Neural crest cell (in vitro differentiated cells): ENCODE measurements around the gene RANGAP1. TPM values are rescaled to one million over a fixed set of nuclear protein-coding genes. Genes with fewer than 3 reads are reported as not detected.

Experiments
- DNase-seq: peaks from one replicate; pipeline ENCODE4 v3.0.0; 2021; ENCODE audit warnings: low read depth, mixed read lengths, low spot score
- H3K27ac Mint-ChIP-seq: one replicate; pipeline ENCODE4 v1.8.0; 2021; ENCODE audit warnings: mild to moderate bottlenecking, mixed read lengths; ENCODE audit not compliant: unreplicated experiment
- H3K27me3 Mint-ChIP-seq: 2 replicates; pipeline ENCODE4 v1.8.0; 2021; ENCODE audit warnings: low read depth, mild to moderate bottlenecking, mixed read lengths
- H3K36me3 Mint-ChIP-seq: 2 replicates; pipeline ENCODE4 v1.8.0; 2021; ENCODE audit warnings: low read depth, mild to moderate bottlenecking, mixed read lengths
- H3K4me1 Mint-ChIP-seq: 2 replicates; pipeline ENCODE4 v1.8.0; 2021; ENCODE audit warnings: mixed read lengths
- H3K4me3 Mint-ChIP-seq: one replicate; pipeline ENCODE4 v1.8.0; 2021; ENCODE audit warnings: mild to moderate bottlenecking, mixed read lengths
- H3K9me3 Mint-ChIP-seq: 2 replicates; pipeline ENCODE4 v1.8.0; 2021; ENCODE audit warnings: mixed read lengths
- total RNA-seq: library from RNA; stranded (reverse); gene quantifications from 2 replicates; pipeline ENCODE4 v1.2.1, GENCODE V29; 2021
- TF ChIP-seq, protein P1 (sequence below): fragments of 200-600 bp; sonication (generic); conservative IDR thresholded peaks from 2 replicates; pipeline ENCODE4 v1.5.0; 2021; ENCODE audit warnings: antibody characterized with exemption, mild to moderate bottlenecking

Gene RANGAP1
- total RNA-seq, 1 donor from 2014 or later, result 121 TPM

- Mint-ChIP-seq H3K27me3 (no peaks in the 10 kb centered on the region), H3K27ac (no peak overlapping the region), H3K9me3 (no peaks in the 10 kb centered on the region), H3K4me3 (no peak overlapping the region), H3K36me3 (no peaks in the 10 kb centered on the region), H3K4me1 (no peaks in the 10 kb centered on the region)
- TF ChIP-seq, protein P1, sequence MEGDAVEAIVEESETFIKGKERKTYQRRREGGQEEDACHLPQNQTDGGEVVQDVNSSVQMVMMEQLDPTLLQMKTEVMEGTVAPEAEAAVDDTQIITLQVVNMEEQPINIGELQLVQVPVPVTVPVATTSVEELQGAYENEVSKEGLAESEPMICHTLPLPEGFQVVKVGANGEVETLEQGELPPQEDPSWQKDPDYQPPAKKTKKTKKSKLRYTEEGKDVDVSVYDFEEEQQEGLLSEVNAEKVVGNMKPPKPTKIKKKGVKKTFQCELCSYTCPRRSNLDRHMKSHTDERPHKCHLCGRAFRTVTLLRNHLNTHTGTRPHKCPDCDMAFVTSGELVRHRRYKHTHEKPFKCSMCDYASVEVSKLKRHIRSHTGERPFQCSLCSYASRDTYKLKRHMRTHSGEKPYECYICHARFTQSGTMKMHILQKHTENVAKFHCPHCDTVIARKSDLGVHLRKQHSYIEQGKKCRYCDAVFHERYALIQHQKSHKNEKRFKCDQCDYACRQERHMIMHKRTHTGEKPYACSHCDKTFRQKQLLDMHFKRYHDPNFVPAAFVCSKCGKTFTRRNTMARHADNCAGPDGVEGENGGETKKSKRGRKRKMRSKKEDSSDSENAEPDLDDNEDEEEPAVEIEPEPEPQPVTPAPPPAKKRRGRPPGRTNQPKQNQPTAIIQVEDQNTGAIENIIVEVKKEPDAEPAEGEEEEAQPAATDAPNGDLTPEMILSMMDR, result no peak
- no peak for DNase-seq
Measured at GRCh38 chr22:41231369-41231768, 54.6 kb downstream of the RANGAP1 start.

DNA sequence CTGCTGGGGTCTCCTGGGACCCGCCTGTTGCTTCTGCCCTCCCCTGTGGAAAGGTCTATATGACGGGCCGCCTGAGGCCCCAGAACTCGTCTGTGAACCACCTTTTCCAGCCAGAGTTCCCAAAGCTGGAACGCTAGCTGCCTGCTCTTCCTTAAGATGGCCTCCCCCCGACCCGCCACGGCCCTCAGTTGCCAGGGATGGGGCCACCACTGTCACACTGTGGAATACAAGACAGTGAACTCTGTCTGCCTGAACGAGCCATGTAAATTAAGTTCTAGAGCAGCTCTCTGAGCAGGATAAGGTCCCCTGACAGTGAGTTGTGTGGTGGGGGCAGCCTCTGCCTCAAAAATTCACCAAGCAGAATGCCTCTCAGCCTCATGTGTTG, 55.6 kb downstream of the RANGAP1 start:
- no peaks in the 10 kb centered on the region for H3K9me3 Mint-ChIP-seq
- peak overlapping the region; percentile 96 for H3K27ac Mint-ChIP-seq
- H3K36me3 Mint-ChIP-seq, result no peaks in the 10 kb centered on the region
- TF ChIP-seq, protein P1, result no peak
- DNase-seq, result no peak
- H3K27me3 Mint-ChIP-seq, result no peaks in the 10 kb centered on the region
- H3K4me1 Mint-ChIP-seq, result no peaks in the 10 kb centered on the region
- no peak overlapping the region for H3K4me3 Mint-ChIP-seq

GRCh38 chr22:41229730-41230400, 56.1 kb downstream of the RANGAP1 start:
- H3K36me3 Mint-ChIP-seq, result no peaks in the 10 kb centered on the region
- H3K9me3 Mint-ChIP-seq, result no peaks in the 10 kb centered on the region
- H3K4me1 Mint-ChIP-seq, result no peaks in the 10 kb centered on the region
- H3K27me3 Mint-ChIP-seq, result no peaks in the 10 kb centered on the region
- TF ChIP-seq, protein P1, result no peak
- H3K4me3 Mint-ChIP-seq, result no peak overlapping the region
- no peak for DNase-seq
- H3K27ac Mint-ChIP-seq, result peak overlapping the region; percentile 96

DNA sequence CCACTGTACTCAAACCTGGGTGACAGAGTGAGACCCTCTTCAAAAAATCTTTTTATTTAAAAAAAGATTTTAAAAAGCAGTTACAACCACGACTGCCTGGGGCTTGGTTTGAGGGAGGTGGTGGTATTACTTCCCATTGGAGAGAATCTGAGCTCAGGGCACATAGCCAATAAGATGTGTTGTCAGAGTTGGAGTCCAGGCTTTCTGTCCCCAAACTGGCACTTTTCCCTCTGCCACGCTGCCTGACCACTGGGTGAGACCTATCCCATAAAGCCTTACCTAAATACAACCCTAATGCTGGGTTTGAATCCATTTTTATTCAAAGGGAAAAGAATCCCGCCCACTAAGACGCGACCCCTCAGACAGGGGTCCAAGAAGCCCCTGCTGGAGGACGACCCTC, 56.8 kb downstream of the RANGAP1 start:
- H3K36me3 Mint-ChIP-seq, result no peaks in the 10 kb centered on the region
- no peak overlapping the region for H3K4me3 Mint-ChIP-seq
- H3K4me1 Mint-ChIP-seq, result no peaks in the 10 kb centered on the region
- DNase-seq, result no peak
- no peaks in the 10 kb centered on the region for H3K9me3 Mint-ChIP-seq
- no peaks in the 10 kb centered on the region for H3K27me3 Mint-ChIP-seq
- TF ChIP-seq, protein P1, result no peak
- H3K27ac Mint-ChIP-seq, result no peak overlapping the region

- Mint-ChIP-seq H3K9me3 (no peaks in the 10 kb centered on the region), H3K36me3 (no peaks in the 10 kb centered on the region)
- TF ChIP-seq, protein P1, result no peak
Measured at GRCh38 chr22:41226723-41227655, 59.0 kb downstream of the RANGAP1 start.

More at GRCh38 chr22:41226723-41227655, 59.0 kb downstream of the RANGAP1 start:
- Mint-ChIP-seq H3K4me3 (no peak overlapping the region), H3K27me3 (no peaks in the 10 kb centered on the region), H3K27ac (peak overlapping the region; percentile 89), H3K4me1 (no peaks in the 10 kb centered on the region)
- no peak for DNase-seq
